K562 (cell line): Measurements from ENCODE around the gene NUDT5. TPM values are rescaled to one million over a fixed set of nuclear protein-coding genes. Genes with fewer than 3 reads are reported as not detected.

Source experiments
- ATF1 ChIP-seq, 2 experiments: fragments of 450-650 bp in 1 of 2; IDR thresholded peaks; 2 replicates each; pipeline ENCODE4 v1.6.1; 2016; ENCODE audit warnings: missing compliant biosample characterization in 1 of 2, missing genetic modification characterization in 1 of 2
- CEBPG ChIP-seq, 3 experiments: fragments of 200-800 bp in 1 of 3; sonication (Bioruptor generic) in 1 of 3; sonication (generic) in 1 of 3; formaldehyde crosslinking in 1 of 3; IDR thresholded peaks in 2 of 3; conservative IDR thresholded peaks in 1 of 3; 2 replicates each; pipeline versions ENCODE4 v1.6.1 to v1.8.0; 2016 to 2022; ENCODE audit warnings: missing compliant biosample characterization in 2 of 3, missing genetic modification characterization in 2 of 3, mild to moderate bottlenecking in 1 of 3, missing genetic modification reagents in 1 of 3
- CTBP1 ChIP-seq: fragments of 450-650 bp; IDR thresholded peaks from 2 replicates; pipeline ENCODE4 v1.6.1; 2016; ENCODE audit warnings: borderline replicate concordance
- CXXC5 ChIP-seq: fragments of 250-450 bp; sonication (Bioruptor Pico); IDR thresholded peaks from 2 replicates; pipeline ENCODE4 v1.8.0; 2022; ENCODE audit warnings: inconsistent platforms, mild to moderate bottlenecking, moderate library complexity
- HDAC1 ChIP-seq, 2 experiments: fragments of 450-650 bp; IDR thresholded peaks; 2 replicates each; pipeline ENCODE4 v1.6.1; 2016 to 2017; ENCODE audit warnings: inconsistent platforms in 1 of 2, mild to moderate bottlenecking in 1 of 2, moderate library complexity in 1 of 2
- LEF1 ChIP-seq: fragments of 450-650 bp; IDR thresholded peaks from 2 replicates; pipeline ENCODE4 v1.6.1; 2016; ENCODE audit warnings: mild to moderate bottlenecking
- NRF1 ChIP-seq, 2 experiments: fragments of 450-650 bp; IDR thresholded peaks in 1 of 2; conservative IDR thresholded peaks in 1 of 2; 2 replicates each; pipeline ENCODE4 v1.6.1; 2014; ENCODE audit warnings: mild to moderate bottlenecking in 2 of 2
- RBM15 ChIP-seq: fragments of 200-400 bp; formaldehyde crosslinking; IDR thresholded peaks from 2 replicates; pipeline ENCODE4 v1.6.1; 2018; ENCODE audit warnings: mild to moderate bottlenecking, low read length, moderate library complexity; ENCODE audit not compliant: insufficient read depth
- SMARCA4 ChIP-seq: fragments of 450-650 bp; IDR thresholded peaks from 2 replicates; pipeline ENCODE4 v1.6.1; 2016
- STAT5A ChIP-seq: IDR thresholded peaks from 2 replicates; pipeline ENCODE4 v1.6.1; 2012; ENCODE audit warnings: low read length, inconsistent platforms, borderline replicate concordance
- ZEB2 ChIP-seq: fragments of 450-650 bp; IDR thresholded peaks from 2 replicates; pipeline ENCODE4 v1.6.1; 2016
- ZNF239 ChIP-seq: fragments of 250-450 bp; sonication (Bioruptor Pico); IDR thresholded peaks from 2 replicates; pipeline ENCODE4 v1.4.0; 2020; ENCODE audit warnings: mild to moderate bottlenecking
- polyA plus RNA-seq, 8 experiments: library from polyadenylated mRNA; depleted of rRNA in 4 of 8; stranded (reverse) in 5 of 8; unstranded in 3 of 8; fragments of >200 nt; fragmentation: Nextera tagmentation in 2 of 8; fragmentation: Illumina TruSeq in 1 of 8; extraction: Ambion mirVana in 2 of 8; extraction: Trizol in 1 of 8; gene quantifications; 2 replicates each; pipeline versions ENCODE4 v1.2.1 to v1.2.3, GENCODE V29; 2011 to 2014; ENCODE audit warnings: inconsistent platforms in 1 of 8, missing spikeins in 1 of 8
- total RNA-seq, 7 experiments: library from RNA; depleted of rRNA in 6 of 7; stranded (reverse); fragments of >200 nt in 6 of 7; fragmentation: Illumina TruSeq in 2 of 7; extraction: Trizol in 2 of 7; gene quantifications; 2 replicates each; pipeline versions ENCODE4 v1.2.1 to v1.2.3, GENCODE V29; 2011 to 2021; ENCODE audit warnings: low replicate concordance in 1 of 7
- TF ChIP-seq, protein P1 (sequence below): fragments of 450-650 bp; formaldehyde crosslinking; IDR thresholded peaks from 2 replicates; pipeline ENCODE4 v1.4.0; 2022; ENCODE audit warnings: missing genetic modification characterization
- TF ChIP-seq, protein P2 (sequence below): fragments of 450-650 bp; formaldehyde crosslinking; IDR thresholded peaks from 2 replicates; pipeline ENCODE4 v1.4.0; 2020; ENCODE audit warnings: mild to moderate bottlenecking, moderate library complexity
- TF ChIP-seq, protein P3 (sequence below): sonication (generic); formaldehyde crosslinking; IDR thresholded peaks from 2 replicates; pipeline ENCODE4 v1.8.1; 2023; ENCODE audit warnings: mild to moderate bottlenecking, missing genetic modification reagents
- TF ChIP-seq, protein P4 (sequence below): sonication (generic); formaldehyde crosslinking; IDR thresholded peaks from 2 replicates; pipeline ENCODE4 v1.4.0; 2020; ENCODE audit warnings: mild to moderate bottlenecking, missing genetic modification reagents
- TF ChIP-seq, protein P5 (sequence below): fragments of 450-650 bp; IDR thresholded peaks from 2 replicates; pipeline ENCODE4 v1.6.1; 2018; ENCODE audit not compliant: partially characterized antibody

NUDT5 gene
- total and polyA plus RNA-seq, 9 of the 15 experiments (the other 6 are each of a cell fraction or from before 2014, with no cell fraction given) = 87.7 to 422 (median 186) TPM

DNA sequence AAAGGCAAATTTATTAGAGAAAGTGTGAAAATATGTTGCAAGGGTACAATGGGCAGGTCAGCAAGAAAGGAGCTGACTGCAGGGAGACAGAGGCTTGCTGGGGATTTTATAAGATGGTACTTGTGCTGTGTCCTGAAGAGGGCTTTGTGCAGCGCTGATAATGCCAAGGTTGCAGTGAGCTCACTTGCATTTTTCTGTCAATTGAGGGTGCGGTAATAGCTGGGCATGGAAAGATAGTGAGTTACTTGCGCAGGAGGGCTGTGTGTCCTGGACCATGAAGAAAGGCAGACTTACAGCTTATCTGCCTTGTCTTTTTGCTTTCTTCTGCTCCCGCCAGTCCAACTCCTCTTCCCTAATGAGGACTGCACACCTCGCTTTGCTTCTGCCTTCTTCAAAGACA is 12.8 kb upstream of the NUDT5 start (continued):
- TF ChIP-seq, protein P1, sequence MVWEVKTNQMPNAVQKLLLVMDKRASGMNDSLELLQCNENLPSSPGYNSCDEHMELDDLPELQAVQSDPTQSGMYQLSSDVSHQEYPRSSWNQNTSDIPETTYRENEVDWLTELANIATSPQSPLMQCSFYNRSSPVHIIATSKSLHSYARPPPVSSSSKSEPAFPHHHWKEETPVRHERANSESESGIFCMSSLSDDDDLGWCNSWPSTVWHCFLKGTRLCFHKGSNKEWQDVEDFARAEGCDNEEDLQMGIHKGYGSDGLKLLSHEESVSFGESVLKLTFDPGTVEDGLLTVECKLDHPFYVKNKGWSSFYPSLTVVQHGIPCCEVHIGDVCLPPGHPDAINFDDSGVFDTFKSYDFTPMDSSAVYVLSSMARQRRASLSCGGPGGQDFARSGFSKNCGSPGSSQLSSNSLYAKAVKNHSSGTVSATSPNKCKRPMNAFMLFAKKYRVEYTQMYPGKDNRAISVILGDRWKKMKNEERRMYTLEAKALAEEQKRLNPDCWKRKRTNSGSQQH (CRISPR knock-in tag) = no peak
- TF ChIP-seq, protein P2, sequence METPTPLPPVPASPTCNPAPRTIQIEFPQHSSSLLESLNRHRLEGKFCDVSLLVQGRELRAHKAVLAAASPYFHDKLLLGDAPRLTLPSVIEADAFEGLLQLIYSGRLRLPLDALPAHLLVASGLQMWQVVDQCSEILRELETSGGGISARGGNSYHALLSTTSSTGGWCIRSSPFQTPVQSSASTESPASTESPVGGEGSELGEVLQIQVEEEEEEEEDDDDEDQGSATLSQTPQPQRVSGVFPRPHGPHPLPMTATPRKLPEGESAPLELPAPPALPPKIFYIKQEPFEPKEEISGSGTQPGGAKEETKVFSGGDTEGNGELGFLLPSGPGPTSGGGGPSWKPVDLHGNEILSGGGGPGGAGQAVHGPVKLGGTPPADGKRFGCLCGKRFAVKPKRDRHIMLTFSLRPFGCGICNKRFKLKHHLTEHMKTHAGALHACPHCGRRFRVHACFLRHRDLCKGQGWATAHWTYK (CRISPR knock-in tag) = no peak
- peak; percentile 86 for TF ChIP-seq SMARCA4
- no peak for TF ChIP-seq ZNF239 (CRISPR knock-in tag)
- TF ChIP-seq RBM15 = no peak
- no peak for TF ChIP-seq ATF1 (CRISPR knock-in tag; IDR thresholded peaks at IDR 0.05)
- 0 out of 2 replicates have a peak, but pooled peaks have one; percentile 19 for TF ChIP-seq ATF1 (tag; IDR thresholded peaks at IDR 0.05)
- TF ChIP-seq LEF1 = no peak
- no peak for TF ChIP-seq HDAC1 (IDR thresholded peaks at IDR 0.05)
- TF ChIP-seq STAT5A = peak; percentile 54; the same call in 1 of the 2 replicates
- TF ChIP-seq, protein P3, sequence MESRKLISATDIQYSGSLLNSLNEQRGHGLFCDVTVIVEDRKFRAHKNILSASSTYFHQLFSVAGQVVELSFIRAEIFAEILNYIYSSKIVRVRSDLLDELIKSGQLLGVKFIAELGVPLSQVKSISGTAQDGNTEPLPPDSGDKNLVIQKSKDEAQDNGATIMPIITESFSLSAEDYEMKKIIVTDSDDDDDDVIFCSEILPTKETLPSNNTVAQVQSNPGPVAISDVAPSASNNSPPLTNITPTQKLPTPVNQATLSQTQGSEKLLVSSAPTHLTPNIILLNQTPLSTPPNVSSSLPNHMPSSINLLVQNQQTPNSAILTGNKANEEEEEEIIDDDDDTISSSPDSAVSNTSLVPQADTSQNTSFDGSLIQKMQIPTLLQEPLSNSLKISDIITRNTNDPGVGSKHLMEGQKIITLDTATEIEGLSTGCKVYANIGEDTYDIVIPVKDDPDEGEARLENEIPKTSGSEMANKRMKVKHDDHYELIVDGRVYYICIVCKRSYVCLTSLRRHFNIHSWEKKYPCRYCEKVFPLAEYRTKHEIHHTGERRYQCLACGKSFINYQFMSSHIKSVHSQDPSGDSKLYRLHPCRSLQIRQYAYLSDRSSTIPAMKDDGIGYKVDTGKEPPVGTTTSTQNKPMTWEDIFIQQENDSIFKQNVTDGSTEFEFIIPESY (CRISPR knock-in tag) = no peak
- 0 out of 2 replicates have a peak, but pooled peaks have one; percentile 29 for TF ChIP-seq ZEB2
- peak; percentile 83 to 86 for TF ChIP-seq NRF1 (conservative IDR thresholded peaks at IDR 0.05 in 1 of 2, IDR thresholded peaks at IDR 0.05 in 1 of 2)
- no peak for TF ChIP-seq CEBPG (CRISPR knock-in tag; IDR thresholded peaks at IDR 0.05)
- no peak for TF ChIP-seq CEBPG (tag; conservative IDR thresholded peaks at IDR 0.05 in 1 of 2, IDR thresholded peaks at IDR 0.05 in 1 of 2)
- TF ChIP-seq CTBP1 = peak; percentile 52; the same call in 1 of the 2 replicates
- TF ChIP-seq, protein P4, sequence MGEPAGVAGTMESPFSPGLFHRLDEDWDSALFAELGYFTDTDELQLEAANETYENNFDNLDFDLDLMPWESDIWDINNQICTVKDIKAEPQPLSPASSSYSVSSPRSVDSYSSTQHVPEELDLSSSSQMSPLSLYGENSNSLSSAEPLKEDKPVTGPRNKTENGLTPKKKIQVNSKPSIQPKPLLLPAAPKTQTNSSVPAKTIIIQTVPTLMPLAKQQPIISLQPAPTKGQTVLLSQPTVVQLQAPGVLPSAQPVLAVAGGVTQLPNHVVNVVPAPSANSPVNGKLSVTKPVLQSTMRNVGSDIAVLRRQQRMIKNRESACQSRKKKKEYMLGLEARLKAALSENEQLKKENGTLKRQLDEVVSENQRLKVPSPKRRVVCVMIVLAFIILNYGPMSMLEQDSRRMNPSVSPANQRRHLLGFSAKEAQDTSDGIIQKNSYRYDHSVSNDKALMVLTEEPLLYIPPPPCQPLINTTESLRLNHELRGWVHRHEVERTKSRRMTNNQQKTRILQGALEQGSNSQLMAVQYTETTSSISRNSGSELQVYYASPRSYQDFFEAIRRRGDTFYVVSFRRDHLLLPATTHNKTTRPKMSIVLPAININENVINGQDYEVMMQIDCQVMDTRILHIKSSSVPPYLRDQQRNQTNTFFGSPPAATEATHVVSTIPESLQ (CRISPR knock-in tag) = no peak
- TF ChIP-seq, protein P5, sequence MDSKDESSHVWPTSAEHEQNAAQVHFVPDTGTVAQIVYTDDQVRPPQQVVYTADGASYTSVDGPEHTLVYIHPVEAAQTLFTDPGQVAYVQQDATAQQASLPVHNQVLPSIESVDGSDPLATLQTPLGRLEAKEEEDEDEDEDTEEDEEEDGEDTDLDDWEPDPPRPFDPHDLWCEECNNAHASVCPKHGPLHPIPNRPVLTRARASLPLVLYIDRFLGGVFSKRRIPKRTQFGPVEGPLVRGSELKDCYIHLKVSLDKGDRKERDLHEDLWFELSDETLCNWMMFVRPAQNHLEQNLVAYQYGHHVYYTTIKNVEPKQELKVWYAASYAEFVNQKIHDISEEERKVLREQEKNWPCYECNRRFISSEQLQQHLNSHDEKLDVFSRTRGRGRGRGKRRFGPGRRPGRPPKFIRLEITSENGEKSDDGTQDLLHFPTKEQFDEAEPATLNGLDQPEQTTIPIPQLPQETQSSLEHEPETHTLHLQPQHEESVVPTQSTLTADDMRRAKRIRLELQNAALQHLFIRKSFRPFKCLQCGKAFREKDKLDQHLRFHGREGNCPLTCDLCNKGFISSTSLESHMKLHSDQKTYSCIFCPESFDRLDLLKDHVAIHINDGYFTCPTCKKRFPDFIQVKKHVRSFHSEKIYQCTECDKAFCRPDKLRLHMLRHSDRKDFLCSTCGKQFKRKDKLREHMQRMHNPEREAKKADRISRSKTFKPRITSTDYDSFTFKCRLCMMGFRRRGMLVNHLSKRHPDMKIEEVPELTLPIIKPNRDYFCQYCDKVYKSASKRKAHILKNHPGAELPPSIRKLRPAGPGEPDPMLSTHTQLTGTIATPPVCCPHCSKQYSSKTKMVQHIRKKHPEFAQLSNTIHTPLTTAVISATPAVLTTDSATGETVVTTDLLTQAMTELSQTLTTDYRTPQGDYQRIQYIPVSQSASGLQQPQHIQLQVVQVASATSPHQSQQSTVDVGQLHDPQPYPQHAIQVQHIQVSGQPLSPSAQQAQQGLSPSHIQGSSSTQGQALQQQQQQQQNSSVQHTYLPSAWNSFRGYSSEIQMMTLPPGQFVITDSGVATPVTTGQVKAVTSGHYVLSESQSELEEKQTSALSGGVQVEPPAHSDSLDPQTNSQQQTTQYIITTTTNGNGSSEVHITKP = peak; percentile 85
- peak; percentile 57 for TF ChIP-seq CXXC5 (CRISPR knock-in tag)
